Posterior cingulate gyrus (tissue), 11 donors: ENCODE results near the gene TEX44.
"Not testable (repeated sequence)": the region's sequence is repeated elsewhere in the genome, so short reads cannot be mapped to it uniquely, and the experiment has no call there.

Experiments
- DNase-seq, 10 donors: peaks; one replicate each; pipeline versions ENCODE4 v3.0.0 to v3.0.0-alpha.2; 2020 to 2021; ENCODE audit warnings: mixed read lengths in 3 of 10
- intact Hi-C: fragments of 100-400 bp; cut with DNase I; formaldehyde crosslinking; loops from one replicate; pipeline ENCODE4 v1.15.1; 2023

TEX44 gene

GRCh38 chr2:231568785-231569435 is 23.8 kb upstream of the TEX44 start:
- DNase-seq, result peak in 3 of 10 donors; percentile 64 to 75 (median 65)
- intact Hi-C loops, result no loop called here

DNA sequence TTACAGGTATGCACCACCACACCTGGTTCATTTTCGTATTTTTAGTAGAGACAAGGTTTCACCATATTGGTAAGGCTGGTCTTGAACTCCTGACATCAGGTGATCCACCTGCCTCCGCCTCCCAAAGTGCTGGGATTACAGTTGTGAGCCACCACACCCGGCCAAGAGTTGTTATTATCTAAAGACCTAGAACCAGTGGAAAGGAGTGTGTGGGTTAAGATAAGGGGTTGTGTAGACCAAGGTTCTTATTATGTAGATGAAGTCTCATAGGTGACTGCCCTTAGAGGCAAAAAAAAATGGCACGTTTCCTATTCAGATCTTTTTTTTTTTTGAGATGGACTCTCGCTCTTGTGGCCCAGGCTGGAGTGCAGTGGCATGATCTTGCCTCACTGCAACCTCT is 21.7 kb upstream of the TEX44 start:
- DNase-seq, result peak in 1 of 10 donors; percentile 7
- intact Hi-C loops, result not testable (repeated sequence)

- peak in 2 of 10 donors; percentile 20 to 54 for DNase-seq
Measured at GRCh38 chr2:231571661-231572191, 20.9 kb upstream of the TEX44 start.

DNA sequence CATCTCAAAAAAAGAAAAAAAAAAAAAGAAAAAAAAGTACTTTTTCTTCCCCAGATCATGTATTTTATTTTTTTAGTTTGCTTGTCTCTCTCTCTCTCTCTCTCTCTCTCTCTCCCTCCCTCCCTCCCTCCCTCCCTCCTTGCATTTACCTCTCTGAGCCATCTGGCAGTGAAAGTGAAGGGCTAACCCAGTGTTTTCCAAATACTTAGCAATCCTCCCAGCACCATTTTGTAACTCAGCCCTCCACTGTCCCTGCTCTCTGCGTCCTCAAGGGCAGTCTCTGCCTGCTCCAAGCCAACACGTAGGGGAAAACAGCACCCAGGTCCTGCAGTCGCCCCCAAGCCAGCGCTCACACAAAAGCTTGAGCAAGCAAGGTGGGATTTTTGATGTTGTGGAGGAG is 19.6 kb upstream of the TEX44 start:
- no peak for DNase-seq
- intact Hi-C loops, result no loop called here

More at GRCh38 chr2:231571661-231572191, 20.9 kb upstream of the TEX44 start:
- intact Hi-C loops, result no loop called here

- DNase-seq, result peak in 3 of 10 donors; percentile 30 to 67 (median 39)
- intact Hi-C loops, result no loop called here
Measured at GRCh38 chr2:231573698-231574421, 18.8 kb upstream of the TEX44 start.

- intact Hi-C loops, result no loop called here
- peak in 3 of 10 donors; percentile 18 to 31 (median 22) for DNase-seq
Measured at GRCh38 chr2:231575612-231576256, 16.9 kb upstream of the TEX44 start.

GRCh38 chr2:231576465-231576864 is 16.2 kb upstream of the TEX44 start:
- intact Hi-C loops, result no loop called here
- DNase-seq, result peak in 3 of 10 donors; percentile 31 to 62 (median 39)

DNA sequence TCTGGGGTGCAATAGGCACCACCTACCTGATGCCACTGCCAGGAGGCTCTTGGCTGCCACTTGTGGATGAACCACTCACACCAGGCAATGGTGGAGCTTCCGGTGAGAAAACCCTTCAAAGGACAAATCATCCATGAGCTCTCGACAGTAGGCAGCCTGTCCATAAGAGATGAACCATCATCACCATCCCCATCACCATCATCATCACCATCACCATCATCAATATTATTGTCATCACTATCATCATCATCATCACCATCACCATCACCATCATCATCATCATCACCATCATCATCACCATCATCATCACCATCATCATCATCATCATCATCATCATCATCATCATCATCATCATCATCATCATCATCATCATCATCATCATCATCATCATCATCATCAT is 14.0 kb upstream of the TEX44 start:
- peak in 1 of 10 donors; percentile 7 for DNase-seq
- intact Hi-C loops, result not testable (repeated sequence)

DNA sequence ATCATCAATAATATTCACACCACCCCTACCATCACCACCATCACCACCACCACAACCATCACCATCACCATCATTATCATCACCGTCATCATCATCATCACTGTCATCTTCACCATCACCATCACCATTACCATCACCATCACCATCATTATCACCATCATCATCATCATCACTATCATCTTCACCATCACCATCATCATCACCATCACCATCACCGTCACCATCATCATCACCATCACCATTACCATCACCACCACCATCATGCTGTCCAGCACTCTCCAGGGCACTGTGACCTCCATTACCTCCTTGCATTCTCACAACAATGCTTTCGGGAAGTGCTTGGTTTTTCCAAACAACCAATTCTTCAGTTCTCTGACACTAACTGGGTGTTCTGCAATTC is 13.1 kb upstream of the TEX44 start:
- intact Hi-C loops, result no loop called here

GRCh38 chr2:231581328-231581727 is 11.3 kb upstream of the TEX44 start:
- peak in 2 of 10 donors; percentile 7 to 12 for DNase-seq
- intact Hi-C loops, result no loop called here

More for the DNA sequence above, 13.1 kb upstream of the TEX44 start:
- peak in 1 of 10 donors; percentile 2 for DNase-seq

- intact Hi-C loops, result no loop called here
- peak in 2 of 10 donors; percentile 19 to 21 for DNase-seq
Measured at GRCh38 chr2:231583982-231584381, 8.7 kb upstream of the TEX44 start.

GRCh38 chr2:231587744-231588143 is 4.9 kb upstream of the TEX44 start:
- intact Hi-C loops, DNase-seq: not testable (repeated sequence)

GRCh38 chr2:231589656-231590055 is 3.0 kb upstream of the TEX44 start:
- intact Hi-C loops, result no loop called here
- DNase-seq, result no peak

GRCh38 chr2:231590614-231591013 is 2.0 kb upstream of the TEX44 start:
- DNase-seq, result peak in 2 of 10 donors; percentile 50 to 78
- intact Hi-C loops, result no loop called here

- no peak for DNase-seq
- intact Hi-C loops, result no loop called here
Measured at GRCh38 chr2:231593666-231594065, 1.0 kb downstream of the TEX44 start.

DNA sequence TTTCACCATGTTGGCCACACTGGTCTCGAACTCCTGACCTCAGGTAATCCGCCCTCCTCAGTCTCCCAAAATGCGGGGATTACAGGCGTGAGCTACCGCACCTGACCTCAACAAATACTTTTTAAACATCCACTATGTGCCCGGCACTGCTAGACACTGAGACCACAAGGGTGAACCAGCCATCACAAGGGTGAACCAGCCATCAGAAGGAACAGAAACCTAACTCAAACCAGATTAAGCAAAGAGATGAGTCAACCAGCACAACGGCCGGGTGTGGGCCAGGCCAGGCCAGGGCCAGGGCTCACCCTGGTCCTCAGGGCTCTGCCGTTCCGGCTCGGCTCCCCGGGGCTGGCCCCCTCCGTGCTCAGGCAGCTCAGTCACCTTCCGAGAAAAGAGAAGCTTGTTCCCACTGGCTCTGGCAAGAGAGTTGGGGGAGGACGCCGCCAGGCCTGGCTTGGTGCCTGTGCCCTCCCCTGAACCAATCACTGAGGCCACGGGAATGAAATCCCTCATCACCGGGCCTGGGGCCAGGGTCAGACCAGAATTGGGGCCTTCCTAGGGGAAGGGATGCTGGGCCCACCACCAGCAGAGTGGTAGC is 4.4 kb downstream of the TEX44 start:
- intact Hi-C loops, result no loop called here
- peak; percentile 46 to 96 (median 69) for DNase-seq

- intact Hi-C loops, result no loop called here
- DNase-seq, result peak in 5 of 10 donors; percentile 49 to 92 (median 66)
Measured at GRCh38 chr2:231597627-231598026, 5.0 kb downstream of the TEX44 start.

DNA sequence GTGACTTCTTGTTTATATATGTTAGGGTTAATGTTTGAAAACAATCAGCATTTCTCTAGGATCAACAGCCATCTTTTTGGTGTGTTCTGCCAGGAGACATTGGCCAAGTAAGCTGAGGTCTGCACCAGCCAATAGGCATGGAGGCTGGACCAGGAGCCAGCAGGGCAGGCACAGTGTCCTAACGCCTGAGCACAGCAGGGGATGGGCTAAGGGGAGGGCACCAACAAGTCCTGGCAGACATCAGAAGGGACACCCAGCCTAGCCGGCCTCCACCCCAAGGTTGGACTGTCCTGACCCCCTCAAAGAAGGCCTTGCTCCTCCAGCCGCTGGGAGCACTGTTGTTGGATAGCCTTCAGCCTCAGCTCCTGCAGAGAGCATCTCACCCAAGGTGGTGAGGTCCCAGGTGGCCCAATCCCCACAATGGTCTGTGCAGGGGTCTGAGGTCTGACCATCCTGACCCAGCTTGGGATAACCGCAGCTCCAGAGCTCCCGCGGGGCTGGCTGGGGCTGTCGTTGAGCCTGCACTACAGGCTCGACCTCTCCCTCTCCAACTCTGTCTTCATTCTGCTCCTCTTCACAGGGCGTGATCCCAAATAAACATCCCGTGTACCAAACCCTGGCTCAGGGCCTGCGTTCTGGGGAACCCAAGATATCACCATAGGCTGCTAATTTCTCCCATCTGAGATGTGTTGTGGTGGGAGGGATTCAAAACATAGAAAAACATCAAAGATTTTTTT is 8.1 kb downstream of the TEX44 start:
- peak in 1 of 10 donors; percentile 57 for DNase-seq
- intact Hi-C loops, result loop anchor here (1.0 to 5.0 kb wide), 2 partner anchors 37 to 83 kb away; no protein-coding TSS in a partner anchor

DNA sequence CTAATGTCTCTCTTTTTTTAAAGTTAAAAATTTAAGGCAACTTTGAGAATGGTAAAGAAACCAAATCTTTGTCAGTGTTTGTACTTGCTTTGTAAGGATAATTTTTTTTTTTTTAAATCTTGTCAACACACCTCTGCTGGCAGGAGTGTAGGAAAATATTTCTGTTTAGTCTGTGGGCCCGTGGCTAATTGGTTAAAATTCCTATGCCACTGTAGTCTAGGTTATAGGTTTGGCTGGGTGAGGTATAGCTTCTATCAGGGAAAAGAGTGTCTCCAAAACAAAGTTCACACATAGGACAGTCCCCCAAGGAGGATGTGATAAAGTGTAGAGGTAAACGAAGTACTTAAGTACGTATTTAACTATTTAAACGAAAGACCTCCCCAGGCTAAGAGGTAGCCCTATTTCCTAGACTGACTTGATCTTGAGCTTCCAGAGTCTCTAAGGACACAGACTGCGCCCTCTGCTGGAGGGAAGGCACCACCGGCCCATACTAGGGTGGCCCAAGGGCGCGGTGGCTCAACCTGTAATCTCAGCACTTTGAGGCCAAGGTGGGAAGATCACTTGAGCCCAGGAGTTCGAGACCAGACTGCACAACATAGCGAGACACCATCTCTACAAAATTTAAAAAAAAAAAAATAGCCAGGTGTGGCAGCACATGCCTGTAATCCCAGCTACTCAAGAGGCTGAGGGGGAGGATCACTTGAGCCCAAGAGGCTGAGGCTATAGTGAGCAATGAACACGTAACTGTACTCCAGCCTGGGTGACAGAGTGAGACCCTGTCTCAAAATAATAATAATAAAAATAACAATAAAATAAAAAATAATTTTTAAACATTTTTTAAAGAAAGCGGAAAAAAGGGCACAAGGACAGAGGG is 8.9 kb downstream of the TEX44 start:
- intact Hi-C loops, result loop anchor here (1.0 to 5.0 kb wide), 2 partner anchors 38 to 84 kb away; no protein-coding TSS in a partner anchor
- peak in 9 of 10 donors; percentile 56 to 95 (median 80) for DNase-seq
